Fibroblast of the aortic adventitia (primary cell): ENCODE measurements around the gene RFT1. TPM values are rescaled to one million over a fixed set of nuclear protein-coding genes. Genes with fewer than 3 reads are reported as not detected.

Experiments
- DNase-seq: peaks from one replicate; pipeline ENCODE4 v3.0.0-alpha.2; 2010; ENCODE audit warnings: low read depth
- H3K4me3 ChIP-seq: 2 replicates; pipeline ENCODE4 v1.5.1; 2011; ENCODE audit warnings: low read depth, mild to moderate bottlenecking, control low read depth, low read length, moderate library complexity
- total RNA-seq: library from RNA; depleted of rRNA; stranded (reverse); fragments of >200 nt; gene quantifications from 2 replicates; pipeline ENCODE4 v1.2.3, GENCODE V29; 2012; ENCODE audit warnings: low replicate concordance
- TF ChIP-seq, protein P1 (sequence below): IDR thresholded peaks from 2 replicates; pipeline ENCODE4 v1.5.1; 2011; ENCODE audit warnings: mild to moderate bottlenecking, low read length, control low read depth, inconsistent platforms; ENCODE audit not compliant: insufficient read depth

Gene RFT1
- total RNA-seq, 1 donor = 15.4 TPM

GRCh38 chr3:53122933-53123305, 7.3 kb downstream of the RFT1 start:
- DNase-seq = no peak

DNA sequence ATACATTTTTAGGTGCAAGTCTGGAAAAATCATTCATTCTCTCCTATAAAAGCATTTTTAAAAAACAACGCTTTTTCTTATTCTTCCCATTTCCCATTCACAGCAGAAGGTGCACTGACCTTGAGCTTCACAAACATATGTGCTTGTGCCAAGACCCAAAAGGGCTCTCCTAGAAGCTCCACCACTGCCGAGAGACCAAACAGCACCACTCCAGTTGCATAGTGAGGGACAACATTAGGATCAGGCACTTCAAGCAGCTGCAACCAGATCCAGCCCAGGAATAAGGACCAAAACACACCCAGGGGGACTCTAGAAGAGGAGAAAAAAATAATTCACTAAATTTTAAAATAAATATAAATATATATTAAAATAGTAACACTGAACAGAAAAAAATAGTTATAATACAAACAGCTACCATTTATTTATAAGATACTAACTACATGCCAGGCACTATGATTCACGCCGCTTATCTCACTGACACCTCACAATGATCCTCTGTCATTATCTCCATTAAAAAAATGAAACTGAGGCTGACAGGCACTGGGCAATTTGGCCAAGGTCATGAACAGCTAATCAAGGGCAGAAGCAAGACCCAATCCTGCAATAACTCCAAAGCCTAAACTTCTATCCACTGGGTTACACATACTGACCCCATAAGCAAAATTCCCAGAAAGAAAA, 7.8 kb downstream of the RFT1 start:
- TF ChIP-seq, protein P1, sequence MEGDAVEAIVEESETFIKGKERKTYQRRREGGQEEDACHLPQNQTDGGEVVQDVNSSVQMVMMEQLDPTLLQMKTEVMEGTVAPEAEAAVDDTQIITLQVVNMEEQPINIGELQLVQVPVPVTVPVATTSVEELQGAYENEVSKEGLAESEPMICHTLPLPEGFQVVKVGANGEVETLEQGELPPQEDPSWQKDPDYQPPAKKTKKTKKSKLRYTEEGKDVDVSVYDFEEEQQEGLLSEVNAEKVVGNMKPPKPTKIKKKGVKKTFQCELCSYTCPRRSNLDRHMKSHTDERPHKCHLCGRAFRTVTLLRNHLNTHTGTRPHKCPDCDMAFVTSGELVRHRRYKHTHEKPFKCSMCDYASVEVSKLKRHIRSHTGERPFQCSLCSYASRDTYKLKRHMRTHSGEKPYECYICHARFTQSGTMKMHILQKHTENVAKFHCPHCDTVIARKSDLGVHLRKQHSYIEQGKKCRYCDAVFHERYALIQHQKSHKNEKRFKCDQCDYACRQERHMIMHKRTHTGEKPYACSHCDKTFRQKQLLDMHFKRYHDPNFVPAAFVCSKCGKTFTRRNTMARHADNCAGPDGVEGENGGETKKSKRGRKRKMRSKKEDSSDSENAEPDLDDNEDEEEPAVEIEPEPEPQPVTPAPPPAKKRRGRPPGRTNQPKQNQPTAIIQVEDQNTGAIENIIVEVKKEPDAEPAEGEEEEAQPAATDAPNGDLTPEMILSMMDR = no peak
- no peak overlapping the region for H3K4me3 ChIP-seq
- DNase-seq = no peak

More at GRCh38 chr3:53122933-53123305, 7.3 kb downstream of the RFT1 start:
- no peak overlapping the region for H3K4me3 ChIP-seq
- TF ChIP-seq, protein P1 = no peak

- TF ChIP-seq, protein P1 = no peak
- no peak overlapping the region for H3K4me3 ChIP-seq
- DNase-seq = no peak
Measured at GRCh38 chr3:53120336-53120735, 9.9 kb downstream of the RFT1 start.

GRCh38 chr3:53116956-53117355, 13.3 kb downstream of the RFT1 start:
- TF ChIP-seq, protein P1 = no peak
- no peak overlapping the region for H3K4me3 ChIP-seq
- no peak for DNase-seq

GRCh38 chr3:53114412-53115074, 15.7 kb downstream of the RFT1 start:
- TF ChIP-seq, protein P1 = no peak
- no peak overlapping the region for H3K4me3 ChIP-seq
- no peak for DNase-seq

DNA sequence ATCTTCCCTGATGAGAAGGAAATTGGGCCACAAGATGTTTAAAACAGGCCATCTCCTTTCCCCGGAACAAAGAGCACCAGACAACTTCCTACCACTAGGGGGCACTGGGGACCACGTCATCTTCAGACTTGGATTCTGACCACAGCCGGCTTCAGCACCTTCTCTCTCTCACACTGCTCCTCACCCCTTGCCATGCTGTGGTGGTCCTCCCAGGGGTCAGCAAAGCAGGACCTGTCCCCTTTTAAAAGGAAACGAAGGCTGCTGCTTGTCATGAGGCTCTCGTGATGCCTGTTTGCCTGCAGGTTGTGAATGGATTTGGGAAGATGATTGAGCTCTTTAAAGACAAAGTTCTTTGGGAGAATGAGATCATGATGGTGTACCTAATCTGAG, 16.2 kb downstream of the RFT1 start:
- TF ChIP-seq, protein P1 = peak; percentile 92
- DNase-seq = peak; percentile 83
- no peak overlapping the region for H3K4me3 ChIP-seq
